GM06990 (cell line): Measurements from ENCODE around the gene TRPM7.
"Not testable (repeated sequence)": the region's sequence is repeated elsewhere in the genome, so short reads cannot be mapped to it uniquely, and the experiment has no call there.

ENCODE experiments used
- DNase-seq: peaks from one replicate; pipeline ENCODE4 v3.0.0-alpha.2; 2011; ENCODE audit not compliant: insufficient read length; ENCODE audit errors: extremely low read depth
- H3K27me3 ChIP-seq: replicated peaks from 2 replicates; pipeline ENCODE4 v1.6.0; 2011; ENCODE audit warnings: low read length; ENCODE audit not compliant: control insufficient read depth, insufficient read depth
- H3K36me3 ChIP-seq: 2 replicates; pipeline ENCODE4 v1.5.1; 2011; ENCODE audit warnings: low read length; ENCODE audit not compliant: control insufficient read depth, insufficient read depth
- H3K4me3 ChIP-seq: replicated peaks from 2 replicates; pipeline ENCODE4 v1.5.1; 2011; ENCODE audit warnings: low read depth, mild to moderate bottlenecking, control low read depth, low read length
- CTCF ChIP-seq: IDR thresholded peaks from 2 replicates; pipeline ENCODE4 v1.5.1; 2011; ENCODE audit warnings: low read length, control low read depth, mild to moderate bottlenecking, inconsistent platforms; ENCODE audit not compliant: insufficient read depth, poor library complexity, severe bottlenecking

Gene TRPM7

GRCh38 chr15:50627351-50628055, 59.1 kb downstream of the TRPM7 start:
- peaks cover 7% of the 10 kb centered on the region for H3K36me3 ChIP-seq
- H3K27me3 ChIP-seq = no peaks in the 10 kb centered on the region
- no peak overlapping the region for H3K4me3 ChIP-seq
- DNase-seq = no peak
- no peak for TF ChIP-seq CTCF

- Histone ChIP-seq H3K4me3 (no peak overlapping the region), H3K36me3 (peaks cover 7% of the 10 kb centered on the region), H3K27me3 (no peaks in the 10 kb centered on the region)
- TF ChIP-seq CTCF = no peak
- no peak for DNase-seq
Measured at GRCh38 chr15:50624616-50625168, 61.9 kb downstream of the TRPM7 start.

GRCh38 chr15:50622361-50622943, 64.1 kb downstream of the TRPM7 start:
- peak; percentile 8 for DNase-seq
- not testable (repeated sequence) for H3K4me3 ChIP-seq, H3K36me3 ChIP-seq, H3K27me3 ChIP-seq
- peak; percentile 34 for TF ChIP-seq CTCF

- H3K36me3 ChIP-seq, H3K27me3 ChIP-seq, DNase-seq, H3K4me3 ChIP-seq: not testable (repeated sequence)
Measured at GRCh38 chr15:50616960-50617359, 69.6 kb downstream of the TRPM7 start.

- not testable (repeated sequence) for H3K4me3 ChIP-seq, H3K36me3 ChIP-seq, DNase-seq, H3K27me3 ChIP-seq
Measured at GRCh38 chr15:50616554-50616953, 70.0 kb downstream of the TRPM7 start.

GRCh38 chr15:50613600-50613999, 73.0 kb downstream of the TRPM7 start:
- no peak for TF ChIP-seq CTCF
- no peaks in the 10 kb centered on the region for H3K27me3 ChIP-seq
- H3K4me3 ChIP-seq = no peak overlapping the region
- H3K36me3 ChIP-seq = peaks cover 1% of the 10 kb centered on the region
- no peak for DNase-seq

GRCh38 chr15:50607129-50607528, 79.5 kb downstream of the TRPM7 start:
- no peak overlapping the region for H3K4me3 ChIP-seq
- peaks cover 1% of the 10 kb centered on the region for H3K36me3 ChIP-seq
- H3K27me3 ChIP-seq = no peaks in the 10 kb centered on the region
- no peak for TF ChIP-seq CTCF
- no peak for DNase-seq
